GM12891 (cell line): ENCODE results near the gene ICOSLG.

Source experiments
- POLR2A ChIP-seq: IDR thresholded peaks from 2 replicates; pipeline ENCODE4 v1.6.1; 2011; ENCODE audit warnings: low read depth, low read length, control low read depth
- POLR2AphosphoS5 ChIP-seq: IDR thresholded peaks from 2 replicates; pipeline ENCODE4 v1.6.1; 2011; ENCODE audit warnings: low read depth, low read length, control low read depth
- SPI1 ChIP-seq: IDR thresholded peaks from 2 replicates; pipeline ENCODE4 v1.6.1; 2011; ENCODE audit warnings: low read depth, low read length, control low read depth
- TAF1 ChIP-seq: IDR thresholded peaks from 2 replicates; pipeline ENCODE4 v1.6.1; 2011; ENCODE audit warnings: low read depth, low read length, control low read depth

DNA sequence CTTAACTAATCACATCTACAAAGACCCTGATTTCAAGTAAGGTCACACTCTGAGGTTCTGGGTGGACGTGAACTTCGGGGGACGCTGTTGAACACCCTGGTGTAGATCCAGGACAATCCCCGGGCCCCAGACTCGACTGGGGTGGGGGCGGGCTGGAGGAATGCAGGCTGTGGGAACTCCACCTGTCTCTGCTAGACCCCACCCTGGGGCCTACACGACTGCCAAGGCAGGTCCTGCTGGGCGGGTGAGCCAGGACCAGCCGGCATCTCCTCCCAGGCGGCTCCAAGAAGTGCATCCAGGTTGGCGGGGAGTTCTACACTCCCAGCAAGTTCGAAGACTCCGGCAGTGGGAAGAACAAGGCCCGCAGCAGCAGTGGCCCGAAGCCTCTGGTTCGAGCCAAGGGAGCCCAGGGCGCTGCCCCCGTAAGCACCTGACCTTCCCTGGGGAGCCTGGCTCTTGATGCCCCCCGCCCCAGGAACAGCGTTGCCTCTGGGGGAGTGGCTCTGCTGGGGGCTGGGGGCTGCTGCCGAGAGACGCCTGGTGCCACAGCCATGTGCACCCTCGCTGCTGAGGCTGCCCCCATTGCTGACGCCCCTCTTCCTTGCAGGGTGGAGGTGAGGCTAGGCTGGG lies 48.8 kb upstream of the ICOSLG start:
- TF ChIP-seq POLR2A, result no peak
- TF ChIP-seq POLR2AphosphoS5, result no peak
- no peak for TF ChIP-seq TAF1
- no peak for TF ChIP-seq SPI1
